WERI-Rb-1 (cell line): Measurements from ENCODE around the gene MBTPS1.

Experiments
- DNase-seq: peaks from one replicate; pipeline ENCODE4 v3.0.0-alpha.2; 2020
- H3K27ac ChIP-seq: fragments of 250-450 bp; sonication (Bioruptor Pico); 2 replicates; pipeline ENCODE4 v1.5.1; 2020; ENCODE audit warnings: mild to moderate bottlenecking, moderate library complexity
- H3K27me3 ChIP-seq: fragments of 250-450 bp; sonication (Bioruptor Pico); 2 replicates; pipeline ENCODE4 v1.5.1; 2021; ENCODE audit warnings: mild to moderate bottlenecking, low read depth, moderate library complexity; ENCODE audit not compliant: insufficient read depth, severe bottlenecking
- H3K36me3 ChIP-seq: fragments of 250-450 bp; sonication (Bioruptor Pico); 2 replicates; pipeline ENCODE4 v1.5.1; 2020; ENCODE audit warnings: mild to moderate bottlenecking, moderate library complexity
- H3K4me3 ChIP-seq: 2 replicates; pipeline ENCODE4 v1.5.1; 2011; ENCODE audit warnings: low read depth, mild to moderate bottlenecking, control low read depth, low read length
- H3K9me3 ChIP-seq: fragments of 250-450 bp; sonication (Bioruptor Pico); 2 replicates; pipeline ENCODE4 v1.5.1; 2021; ENCODE audit warnings: mild to moderate bottlenecking, moderate library complexity; ENCODE audit not compliant: severe bottlenecking
- CTCF ChIP-seq: IDR thresholded peaks from 2 replicates; pipeline ENCODE4 v1.5.1; 2011; ENCODE audit warnings: low read depth, mild to moderate bottlenecking, control low read depth, inconsistent platforms, low read length

Gene MBTPS1

GRCh38 chr16:84079664-84080063 lies 37.1 kb downstream of the MBTPS1 start:
- Histone ChIP-seq H3K4me3 (no peak overlapping the region), H3K36me3 (peaks cover 10% of the 10 kb centered on the region), H3K27me3 (no peaks in the 10 kb centered on the region), H3K9me3 (no peaks in the 10 kb centered on the region), H3K27ac (no peak overlapping the region)
- TF ChIP-seq CTCF = no peak
- DNase-seq = no peak

- no peak for TF ChIP-seq CTCF
- H3K36me3 ChIP-seq = peaks cover 6% of the 10 kb centered on the region
- H3K27ac ChIP-seq = no peak overlapping the region
Measured at GRCh38 chr16:84075376-84075775, 41.4 kb downstream of the MBTPS1 start.

GRCh38 chr16:84074721-84075120 lies 42.0 kb downstream of the MBTPS1 start:
- H3K27ac ChIP-seq = no peak overlapping the region
- peaks cover 6% of the 10 kb centered on the region for H3K36me3 ChIP-seq
- no peaks in the 10 kb centered on the region for H3K27me3 ChIP-seq
- no peak for TF ChIP-seq CTCF
- no peak overlapping the region for H3K4me3 ChIP-seq
- no peaks in the 10 kb centered on the region for H3K9me3 ChIP-seq
- no peak for DNase-seq

More at GRCh38 chr16:84075376-84075775, 41.4 kb downstream of the MBTPS1 start:
- Histone ChIP-seq H3K27me3 (no peaks in the 10 kb centered on the region), H3K4me3 (no peak overlapping the region), H3K9me3 (no peaks in the 10 kb centered on the region)
- no peak for DNase-seq

- no peak for DNase-seq
- Histone ChIP-seq H3K4me3 (no peak overlapping the region), H3K9me3 (no peaks in the 10 kb centered on the region), H3K27me3 (no peaks in the 10 kb centered on the region), H3K27ac (no peak overlapping the region), H3K36me3 (peaks cover 10% of the 10 kb centered on the region)
- no peak for TF ChIP-seq CTCF
Measured at GRCh38 chr16:84072014-84072413, 44.7 kb downstream of the MBTPS1 start.

GRCh38 chr16:84071121-84071520 lies 45.6 kb downstream of the MBTPS1 start:
- peaks cover 13% of the 10 kb centered on the region for H3K36me3 ChIP-seq

More at GRCh38 chr16:84071121-84071520, 45.6 kb downstream of the MBTPS1 start:
- Histone ChIP-seq H3K9me3 (no peaks in the 10 kb centered on the region), H3K27ac (no peak overlapping the region), H3K4me3 (no peak overlapping the region), H3K27me3 (no peaks in the 10 kb centered on the region)
- no peak for TF ChIP-seq CTCF
- DNase-seq = no peak
